Measurements from ENCODE around the gene COA5. TPM values are rescaled to one million over a fixed set of nuclear protein-coding genes. Genes with fewer than 3 reads are reported as not detected.

Gene COA5
- total and polyA plus RNA-seq, 4 donors, result 9.7 to 42.0 (median 19.5) TPM

DNA sequence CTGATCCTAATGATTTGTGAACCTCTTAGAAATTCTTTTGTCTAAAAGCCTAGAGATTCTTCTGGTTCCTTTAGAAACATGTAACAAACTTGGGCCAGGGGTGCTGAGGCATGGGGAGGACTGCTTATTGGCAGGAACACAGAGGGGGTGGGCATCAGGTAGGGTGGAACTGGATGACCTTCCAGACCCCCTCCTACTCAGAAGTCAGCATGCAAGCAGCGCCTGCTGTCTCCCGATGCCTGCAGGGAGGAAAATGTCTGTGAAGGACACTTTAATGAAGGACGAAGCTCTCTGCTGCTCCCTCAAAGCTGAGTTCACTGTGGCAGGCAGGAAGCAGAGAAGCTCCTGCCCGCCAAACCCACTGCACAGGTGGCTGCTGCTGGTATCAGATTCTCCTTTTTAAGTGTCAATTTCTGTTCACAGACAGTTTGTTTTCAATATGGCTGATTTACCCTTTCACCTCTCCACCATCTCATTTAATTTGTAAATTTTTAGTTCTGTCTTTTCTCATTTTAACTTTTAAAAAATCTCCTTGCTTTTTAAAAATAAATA, 19.4 kb downstream of the COA5 start:
- H3K27ac ChIP-seq (ENCODE audit: low read depth in 1 of 2, low read length in 2 of 2), result no peak overlapping the region
- H3K9me3 ChIP-seq (ENCODE audit: control insufficient read depth in 4 of 4, low read length in 3 of 4), result no peaks in the 10 kb centered on the region
- H3K4me1 ChIP-seq (ENCODE audit: control insufficient read depth in 4 of 4, insufficient read depth in 4 of 4, low read length in 3 of 4), result peaks cover 0 to 5% (median 2%) of the 10 kb centered on the region in 4 donors
- no peak for TF ChIP-seq FOXA1 (IDR thresholded peaks at IDR 0.05)
- TF ChIP-seq GABPA (IDR thresholded peaks at IDR 0.05 in 1 of 2, conservative IDR thresholded peaks at IDR 0.05 in 1 of 2), result no peak
- no peak for TF ChIP-seq RXRA (IDR thresholded peaks at IDR 0.05)
- no peak for TF ChIP-seq EGR1 (IDR thresholded peaks at IDR 0.05; ENCODE audit: low read depth in 2 of 2)
- TF ChIP-seq SP1 (IDR thresholded peaks at IDR 0.05), result no peak
- TF ChIP-seq, protein P1, sequence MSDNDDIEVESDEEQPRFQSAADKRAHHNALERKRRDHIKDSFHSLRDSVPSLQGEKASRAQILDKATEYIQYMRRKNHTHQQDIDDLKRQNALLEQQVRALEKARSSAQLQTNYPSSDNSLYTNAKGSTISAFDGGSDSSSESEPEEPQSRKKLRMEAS (IDR thresholded peaks at IDR 0.05), result no peak
- no peak overlapping the region for H3K4me3 ChIP-seq (ENCODE audit: low read depth in 1 of 3, low read length in 3 of 3)
- no peak for DNase-seq (ENCODE audit: low spot score)
- 89% methylated on average over 4 of the region's 4 CpGs for WGBS
- no peak overlapping the region for H3K9ac ChIP-seq (ENCODE audit: low read depth in 1 of 2, low read length in 2 of 2)
- peaks cover 0 to 3% (median 0%) of the 10 kb centered on the region in 4 donors for H3K36me3 ChIP-seq (ENCODE audit: control insufficient read depth in 4 of 4, insufficient read depth in 3 of 4, low read depth in 1 of 4, low read length in 3 of 4)
- H3K27me3 ChIP-seq (ENCODE audit: control insufficient read depth in 4 of 4, insufficient read depth in 4 of 4, low read length in 3 of 4), result no peaks in the 10 kb centered on the region

DNA sequence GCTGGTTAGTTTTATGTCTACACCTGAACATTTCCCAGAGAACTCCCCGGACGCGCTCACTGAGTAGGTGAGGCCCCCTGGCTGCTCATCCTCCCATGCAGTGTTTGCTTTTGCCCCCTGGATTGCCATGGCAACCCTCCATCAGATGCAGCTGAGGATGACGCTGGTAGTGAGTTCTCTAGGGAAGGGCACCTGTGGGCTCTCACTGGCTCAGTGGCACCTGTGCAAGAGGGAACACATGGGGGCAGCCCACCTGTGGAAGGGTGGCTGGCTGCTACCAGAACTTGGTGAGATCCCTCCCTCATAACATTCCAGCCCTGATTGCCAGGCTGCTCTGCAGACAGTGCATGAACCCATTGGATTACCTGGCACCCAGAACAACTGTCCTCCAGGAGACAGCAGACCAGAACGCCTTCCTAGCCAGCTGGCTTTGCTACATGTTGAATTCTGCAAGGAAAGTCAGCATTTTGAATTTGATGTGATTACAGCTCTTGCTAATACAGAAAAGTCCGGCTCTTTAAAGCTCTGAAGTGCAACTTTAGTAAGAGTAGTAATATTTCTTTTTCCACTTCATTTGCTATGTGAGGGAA, 21.7 kb downstream of the COA5 start:
- Histone ChIP-seq H3K4me1 (ENCODE audit: control insufficient read depth in 4 of 4, insufficient read depth in 4 of 4, low read length in 3 of 4) (peaks cover 0 to 7% (median 3%) of the 10 kb centered on the region in 4 donors), H3K36me3 (ENCODE audit: control insufficient read depth in 4 of 4, insufficient read depth in 3 of 4, low read depth in 1 of 4, low read length in 3 of 4) (peaks cover 0 to 6% (median 3%) of the 10 kb centered on the region in 4 donors), H3K4me3 (ENCODE audit: low read depth in 1 of 3, low read length in 3 of 3) (no peak overlapping the region), H3K27ac (ENCODE audit: low read depth in 1 of 2, low read length in 2 of 2) (no peak overlapping the region), H3K9me3 (ENCODE audit: control insufficient read depth in 4 of 4, low read length in 3 of 4) (no peaks in the 10 kb centered on the region), H3K27me3 (ENCODE audit: control insufficient read depth in 4 of 4, insufficient read depth in 4 of 4, low read length in 3 of 4) (no peaks in the 10 kb centered on the region), H3K9ac (ENCODE audit: low read depth in 1 of 2, low read length in 2 of 2) (no peak overlapping the region)
- TF ChIP-seq, protein P2, sequence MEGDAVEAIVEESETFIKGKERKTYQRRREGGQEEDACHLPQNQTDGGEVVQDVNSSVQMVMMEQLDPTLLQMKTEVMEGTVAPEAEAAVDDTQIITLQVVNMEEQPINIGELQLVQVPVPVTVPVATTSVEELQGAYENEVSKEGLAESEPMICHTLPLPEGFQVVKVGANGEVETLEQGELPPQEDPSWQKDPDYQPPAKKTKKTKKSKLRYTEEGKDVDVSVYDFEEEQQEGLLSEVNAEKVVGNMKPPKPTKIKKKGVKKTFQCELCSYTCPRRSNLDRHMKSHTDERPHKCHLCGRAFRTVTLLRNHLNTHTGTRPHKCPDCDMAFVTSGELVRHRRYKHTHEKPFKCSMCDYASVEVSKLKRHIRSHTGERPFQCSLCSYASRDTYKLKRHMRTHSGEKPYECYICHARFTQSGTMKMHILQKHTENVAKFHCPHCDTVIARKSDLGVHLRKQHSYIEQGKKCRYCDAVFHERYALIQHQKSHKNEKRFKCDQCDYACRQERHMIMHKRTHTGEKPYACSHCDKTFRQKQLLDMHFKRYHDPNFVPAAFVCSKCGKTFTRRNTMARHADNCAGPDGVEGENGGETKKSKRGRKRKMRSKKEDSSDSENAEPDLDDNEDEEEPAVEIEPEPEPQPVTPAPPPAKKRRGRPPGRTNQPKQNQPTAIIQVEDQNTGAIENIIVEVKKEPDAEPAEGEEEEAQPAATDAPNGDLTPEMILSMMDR (IDR thresholded peaks at IDR 0.05; ENCODE audit: low read depth, low read length, missing input control), result no peak
- TF ChIP-seq FOXA2 (IDR thresholded peaks at IDR 0.05) (no peak), SP1 (IDR thresholded peaks at IDR 0.05) (no peak), RAD21 (IDR thresholded peaks at IDR 0.05) (no peak), FOXA1 (IDR thresholded peaks at IDR 0.05) (no peak), TAF1 (conservative IDR thresholded peaks at IDR 0.05) (no peak), NR2F2 (IDR thresholded peaks at IDR 0.05) (no peak), HNF4G (IDR thresholded peaks at IDR 0.05) (no peak), EGR1 (IDR thresholded peaks at IDR 0.05; ENCODE audit: low read depth in 2 of 2) (no peak), RXRA (IDR thresholded peaks at IDR 0.05) (no peak), HNF4A (conservative IDR thresholded peaks at IDR 0.05) (no peak), YY1 (IDR thresholded peaks at IDR 0.05) (no peak), GABPA (IDR thresholded peaks at IDR 0.05 in 1 of 2, conservative IDR thresholded peaks at IDR 0.05 in 1 of 2) (no peak), JUND (IDR thresholded peaks at IDR 0.05) (no peak)
- TF ChIP-seq, protein P3, sequence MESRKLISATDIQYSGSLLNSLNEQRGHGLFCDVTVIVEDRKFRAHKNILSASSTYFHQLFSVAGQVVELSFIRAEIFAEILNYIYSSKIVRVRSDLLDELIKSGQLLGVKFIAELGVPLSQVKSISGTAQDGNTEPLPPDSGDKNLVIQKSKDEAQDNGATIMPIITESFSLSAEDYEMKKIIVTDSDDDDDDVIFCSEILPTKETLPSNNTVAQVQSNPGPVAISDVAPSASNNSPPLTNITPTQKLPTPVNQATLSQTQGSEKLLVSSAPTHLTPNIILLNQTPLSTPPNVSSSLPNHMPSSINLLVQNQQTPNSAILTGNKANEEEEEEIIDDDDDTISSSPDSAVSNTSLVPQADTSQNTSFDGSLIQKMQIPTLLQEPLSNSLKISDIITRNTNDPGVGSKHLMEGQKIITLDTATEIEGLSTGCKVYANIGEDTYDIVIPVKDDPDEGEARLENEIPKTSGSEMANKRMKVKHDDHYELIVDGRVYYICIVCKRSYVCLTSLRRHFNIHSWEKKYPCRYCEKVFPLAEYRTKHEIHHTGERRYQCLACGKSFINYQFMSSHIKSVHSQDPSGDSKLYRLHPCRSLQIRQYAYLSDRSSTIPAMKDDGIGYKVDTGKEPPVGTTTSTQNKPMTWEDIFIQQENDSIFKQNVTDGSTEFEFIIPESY (IDR thresholded peaks at IDR 0.05), result no peak
- TF ChIP-seq, protein P4, sequence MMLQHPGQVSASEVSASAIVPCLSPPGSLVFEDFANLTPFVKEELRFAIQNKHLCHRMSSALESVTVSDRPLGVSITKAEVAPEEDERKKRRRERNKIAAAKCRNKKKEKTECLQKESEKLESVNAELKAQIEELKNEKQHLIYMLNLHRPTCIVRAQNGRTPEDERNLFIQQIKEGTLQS (IDR thresholded peaks at IDR 0.05), result no peak
- TF ChIP-seq, protein P1 (IDR thresholded peaks at IDR 0.05), result no peak
- 97% methylated on average over 6 of the region's 6 CpGs for WGBS
- no peak for DNase-seq (ENCODE audit: low spot score)

All from liver (tissue), 9 donors.